H9 (cell line): ENCODE results near the gene SP140L. TPM values are rescaled to one million over a fixed set of nuclear protein-coding genes. Genes with fewer than 3 reads are reported as not detected.

Experiments used
- DNase-seq: peaks from one replicate; pipeline ENCODE4 v3.0.0-alpha.2; 2017
- H2AFZ ChIP-seq: one replicate; pipeline ENCODE4 v1.6.1; 2013; ENCODE audit warnings: mild to moderate bottlenecking, low read length, control low read depth, moderate library complexity
- H2AK5ac ChIP-seq: 2 replicates; pipeline ENCODE4 v1.6.1; 2013; ENCODE audit warnings: low read length, control low read depth, mixed read lengths; ENCODE audit not compliant: insufficient read length
- H2BK120ac ChIP-seq: one replicate; pipeline ENCODE4 v1.6.1; 2013; ENCODE audit warnings: low read depth, mild to moderate bottlenecking, low read length, control low read depth, inconsistent platforms; ENCODE audit not compliant: poor library complexity, severe bottlenecking
- H2BK12ac ChIP-seq: 2 replicates; pipeline ENCODE4 v1.6.1; 2013; ENCODE audit warnings: low read length, control low read depth, mixed read lengths, low read depth; ENCODE audit not compliant: insufficient read length
- H2BK15ac ChIP-seq: 2 replicates; pipeline ENCODE4 v1.6.1; 2013; ENCODE audit warnings: low read depth, low read length, control low read depth
- H2BK20ac ChIP-seq: one replicate; pipeline ENCODE4 v1.6.1; 2013; ENCODE audit warnings: low read depth, mild to moderate bottlenecking, low read length, control low read depth, inconsistent platforms; ENCODE audit not compliant: poor library complexity, severe bottlenecking
- H2BK5ac ChIP-seq: 2 replicates; pipeline ENCODE4 v1.6.1; 2013; ENCODE audit warnings: low read length, control low read depth, mixed read lengths; ENCODE audit not compliant: insufficient read length
- H3K14ac ChIP-seq: 2 replicates; pipeline ENCODE4 v1.6.1; 2013; ENCODE audit warnings: low read length, control low read depth; ENCODE audit not compliant: insufficient read depth
- H3K18ac ChIP-seq: 2 replicates; pipeline ENCODE4 v1.6.1; 2013; ENCODE audit warnings: low read depth, mild to moderate bottlenecking, mixed read lengths, low read length, control low read depth; ENCODE audit not compliant: insufficient read length
- H3K23ac ChIP-seq: 2 replicates; pipeline ENCODE4 v1.6.1; 2013; ENCODE audit warnings: low read length, control low read depth, mixed read lengths, low read depth; ENCODE audit not compliant: insufficient read length
- H3K23me2 ChIP-seq: 2 replicates; pipeline ENCODE4 v1.6.1; 2013; ENCODE audit warnings: low read depth, mild to moderate bottlenecking, mixed read lengths, low read length, control low read depth; ENCODE audit not compliant: insufficient read length, poor library complexity, severe bottlenecking
- H3K27ac ChIP-seq: 2 replicates; pipeline ENCODE4 v1.5.1; 2013; ENCODE audit warnings: low read length, control low read depth, mixed read lengths, low read depth; ENCODE audit not compliant: insufficient read length
- H3K27me3 ChIP-seq: 2 replicates; pipeline ENCODE4 v1.6.1; 2013; ENCODE audit warnings: low read length, control low read depth, inconsistent platforms; ENCODE audit not compliant: insufficient read depth
- H3K4ac ChIP-seq: 2 replicates; pipeline ENCODE4 v1.6.1; 2013; ENCODE audit warnings: low read depth, mild to moderate bottlenecking, control low read depth, inconsistent platforms, low read length, moderate library complexity
- H3K4me1 ChIP-seq: 2 replicates; pipeline ENCODE4 v1.6.1; 2013; ENCODE audit warnings: low read length, control low read depth, inconsistent platforms; ENCODE audit not compliant: insufficient read depth
- H3K4me2 ChIP-seq: 2 replicates; pipeline ENCODE4 v1.6.1; 2013; ENCODE audit warnings: low read length, control low read depth, mixed read lengths; ENCODE audit not compliant: insufficient read length, insufficient read depth
- H3K56ac ChIP-seq: 2 replicates; pipeline ENCODE4 v1.6.1; 2013; ENCODE audit warnings: low read depth, mild to moderate bottlenecking, mixed read lengths, low read length, control low read depth; ENCODE audit not compliant: insufficient read length
- H3K79me1 ChIP-seq: 2 replicates; pipeline ENCODE4 v1.6.1; 2013; ENCODE audit warnings: low read depth, mild to moderate bottlenecking, moderate library complexity, low read length, control low read depth, inconsistent platforms; ENCODE audit not compliant: insufficient read depth, poor library complexity, severe bottlenecking
- H3K79me2 ChIP-seq: 2 replicates; pipeline ENCODE4 v1.6.1; 2013; ENCODE audit warnings: low read length, control low read depth, inconsistent platforms; ENCODE audit not compliant: insufficient read depth
- H3K9ac ChIP-seq: 2 replicates; pipeline ENCODE4 v1.6.1; 2013; ENCODE audit warnings: low read length, control low read depth, mixed read lengths; ENCODE audit not compliant: insufficient read length; ENCODE audit errors: extremely low read depth
- H3K9me3 ChIP-seq: one replicate; pipeline ENCODE4 v1.6.1; 2013; ENCODE audit warnings: low read depth, low read length, inconsistent platforms; ENCODE audit not compliant: control insufficient read depth
- H3T11ph ChIP-seq: one replicate; pipeline ENCODE4 v1.6.1; 2013; ENCODE audit warnings: mild to moderate bottlenecking, low read length, control low read depth, inconsistent platforms
- H4K20me1 ChIP-seq: one replicate; pipeline ENCODE4 v1.6.1; 2013; ENCODE audit not compliant: control insufficient read depth, insufficient read length, insufficient read depth
- H4K5ac ChIP-seq: 2 replicates; pipeline ENCODE4 v1.6.1; 2013; ENCODE audit warnings: low read depth, mild to moderate bottlenecking, mixed read lengths, low read length, control low read depth; ENCODE audit not compliant: insufficient read length
- H4K8ac ChIP-seq: replicated peaks from 2 replicates; pipeline ENCODE4 v1.6.1; 2013; ENCODE audit warnings: low read length, control low read depth, mixed read lengths, low read depth; ENCODE audit not compliant: insufficient read length
- H4K91ac ChIP-seq: 2 replicates; pipeline ENCODE4 v1.6.1; 2013; ENCODE audit warnings: low read depth, mild to moderate bottlenecking, moderate library complexity, mixed read lengths, low read length, control low read depth; ENCODE audit not compliant: insufficient read length
- H3K27ac Mint-ChIP-seq, 3 experiments: 2 replicates in 2 of 3; 3 replicates in 1 of 3; pipeline ENCODE4 v1.8.0; 2020 to 2021; ENCODE audit warnings: mixed read lengths in 3 of 3, mild to moderate bottlenecking in 1 of 3, moderate library complexity in 1 of 3
- H3K27me3 Mint-ChIP-seq: 2 replicates; pipeline ENCODE4 v1.8.0; 2021; ENCODE audit warnings: low read depth, mild to moderate bottlenecking, moderate library complexity, mixed read lengths
- H3K36me3 Mint-ChIP-seq, 3 experiments: 2 replicates in 2 of 3; 3 replicates in 1 of 3; pipeline ENCODE4 v1.8.0; 2020 to 2021; ENCODE audit warnings: low read depth in 3 of 3, mixed read lengths in 3 of 3; ENCODE audit not compliant: insufficient read depth in 1 of 3
- H3K4me1 Mint-ChIP-seq, 2 experiments: 2 replicates each; pipeline ENCODE4 v1.8.0; 2020; ENCODE audit warnings: mixed read lengths in 2 of 2
- H3K4me3 Mint-ChIP-seq, 2 experiments: 2 replicates in 1 of 2; 3 replicates in 1 of 2; pipeline ENCODE4 v1.8.0; 2020 to 2021; ENCODE audit warnings: mild to moderate bottlenecking in 2 of 2, mixed read lengths in 2 of 2, moderate library complexity in 1 of 2
- H3K9me3 Mint-ChIP-seq, 2 experiments: 2 replicates in 1 of 2; 3 replicates in 1 of 2; pipeline ENCODE4 v1.8.0; 2020; ENCODE audit warnings: mild to moderate bottlenecking in 2 of 2, mixed read lengths in 2 of 2, moderate library complexity in 1 of 2
- CTCF ChIP-seq: fragments of 200-600 bp; sonication (generic); conservative IDR thresholded peaks from 3 replicates; pipeline ENCODE4 v1.8.0; 2021; ENCODE audit warnings: antibody characterized with exemption, mild to moderate bottlenecking
- WGBS: extraction: QIAGEN DNeasy Blood & Tissue Kit; methylation state at CpG from one replicate; pipeline ENCODE4 v1.1.7; 2013; ENCODE audit warnings: missing lambda C conversion rate, low lambda C conversion rate, mixed read lengths; ENCODE audit not compliant: insufficient read length; ENCODE audit errors: extremely low coverage; 5-methylcytosine and 5-hydroxymethylcytosine counted together
- total RNA-seq: library from RNA; stranded (reverse); gene quantifications from 2 replicates; pipeline ENCODE4 v1.2.1, GENCODE V29; 2021

SP140L gene
- total RNA-seq, 1 experiment from 2014 or later = 1.3 TPM

- Histone ChIP-seq H2BK15ac (no peak overlapping the region), H3K9me3 (no peaks in the 10 kb centered on the region), H2BK12ac (no peak overlapping the region), H3K23me2 (no peaks in the 10 kb centered on the region), H2BK5ac (no peak overlapping the region), H3K4ac (no peak overlapping the region), H3K4me1 (no peaks in the 10 kb centered on the region), H2AK5ac (no peak overlapping the region), H4K8ac (no peak overlapping the region), H3K79me2 (no peaks in the 10 kb centered on the region), H3K56ac (no peak overlapping the region), H3K18ac (no peak overlapping the region), H3K14ac (no peak overlapping the region), H2BK120ac (no peak overlapping the region), H4K20me1 (no peaks in the 10 kb centered on the region), H3K79me1 (no peaks in the 10 kb centered on the region), H3K27me3 (no peaks in the 10 kb centered on the region), H4K5ac (no peak overlapping the region), H2BK20ac (no peak overlapping the region), H3K9ac (no peak overlapping the region), H3K4me2 (no peak overlapping the region), H3K27ac (no peak overlapping the region), H3T11ph (no peak overlapping the region), H2AFZ (no peak overlapping the region), H3K23ac (no peak overlapping the region), H4K91ac (no peak overlapping the region)
- no peaks in the 10 kb centered on the region for H3K27me3 Mint-ChIP-seq
- H3K9me3 Mint-ChIP-seq = peaks cover 10% of the 10 kb centered on the region in 2 experiments
- no peaks in the 10 kb centered on the region; a peak in 1 of 4 replicates for H3K4me1 Mint-ChIP-seq
- H3K4me3 Mint-ChIP-seq = no peak overlapping the region
- DNase-seq = no peak
- no peak overlapping the region for H3K27ac Mint-ChIP-seq
- WGBS = no CpG with 5 or more reads among the region's 2 CpGs
- peaks cover 0 to 10% (median 2%) of the 10 kb centered on the region in 3 experiments; a peak in 5 of 7 replicates for H3K36me3 Mint-ChIP-seq
- TF ChIP-seq CTCF = no peak
Measured at GRCh38 chr2:230356084-230356483, 29.1 kb downstream of the SP140L start.
